Endodermal cell (in vitro differentiated cells): ENCODE results near the gene ACSF2. TPM values are rescaled to one million over a fixed set of nuclear protein-coding genes. Genes with fewer than 3 reads are reported as not detected.
A peak's percentile ranks its signal among the peaks of the same experiment; 100 is the strongest.

Experiments used
- DNase-seq: peaks from one replicate; pipeline ENCODE4 v3.0.0-alpha.2; 2017
- H3K27ac ChIP-seq: 2 replicates; pipeline ENCODE4 v1.5.1; 2013; ENCODE audit warnings: mild to moderate bottlenecking, low read depth, low read length, moderate library complexity
- H3K27me3 ChIP-seq: 2 replicates; pipeline ENCODE4 v1.6.1; 2013; ENCODE audit warnings: mild to moderate bottlenecking, low read length, moderate library complexity; ENCODE audit not compliant: insufficient read depth, control insufficient read depth, poor library complexity, severe bottlenecking
- H3K36me3 ChIP-seq: 2 replicates; pipeline ENCODE4 v1.7.0; 2013; ENCODE audit warnings: mild to moderate bottlenecking, low read length, moderate library complexity; ENCODE audit not compliant: control insufficient read depth, insufficient read depth
- H3K4me1 ChIP-seq: one replicate; pipeline ENCODE4 v1.7.0; 2013; ENCODE audit warnings: low read length; ENCODE audit not compliant: control insufficient read depth, insufficient read depth
- H3K4me3 ChIP-seq: 2 replicates; pipeline ENCODE4 v1.5.1; 2013; ENCODE audit warnings: mild to moderate bottlenecking, low read length, moderate library complexity
- H3K9ac ChIP-seq: 2 replicates; pipeline ENCODE4 v1.6.1; 2013; ENCODE audit warnings: mild to moderate bottlenecking, low read length, moderate library complexity; ENCODE audit not compliant: poor library complexity, severe bottlenecking; ENCODE audit errors: extremely low read depth
- H3K9me3 ChIP-seq: 2 replicates; pipeline ENCODE4 v1.6.1; 2013; ENCODE audit warnings: mild to moderate bottlenecking, low read length, moderate library complexity; ENCODE audit not compliant: control insufficient read depth
- H3K27ac Mint-ChIP-seq: 2 replicates; pipeline ENCODE4 v1.8.0; 2020; ENCODE audit warnings: mixed read lengths
- H3K27me3 Mint-ChIP-seq: 2 replicates; pipeline ENCODE4 v1.8.0; 2021; ENCODE audit warnings: mild to moderate bottlenecking, mixed read lengths; ENCODE audit not compliant: insufficient read depth
- H3K36me3 Mint-ChIP-seq: 2 replicates; pipeline ENCODE4 v1.8.0; 2020; ENCODE audit warnings: low read depth, mixed read lengths
- H3K4me1 Mint-ChIP-seq: 2 replicates; pipeline ENCODE4 v1.8.0; 2020; ENCODE audit warnings: mixed read lengths
- H3K4me3 Mint-ChIP-seq: 2 replicates; pipeline ENCODE4 v1.8.0; 2020; ENCODE audit warnings: mild to moderate bottlenecking, moderate library complexity, mixed read lengths
- H3K9me3 Mint-ChIP-seq: 2 replicates; pipeline ENCODE4 v1.8.0; 2020; ENCODE audit warnings: mild to moderate bottlenecking, mixed read lengths
- WGBS, 2 experiments: methylation state at CpG; one replicate each; pipeline versions ENCODE4 v1.1.5 to v1.1.7; 2013; ENCODE audit warnings: missing lambda C conversion rate in 2 of 2, mixed read lengths in 1 of 2; ENCODE audit not compliant: insufficient coverage in 1 of 2, insufficient read length in 1 of 2; 5-methylcytosine and 5-hydroxymethylcytosine counted together
- total RNA-seq, 2 donors: library from RNA; stranded (reverse); fragmentation: NEBNext Ultra II Directional in 1 of 2; extraction: Animal tissue kit (Norgen Biotek cat#: 25700) in 1 of 2; gene quantifications; 2 replicates in 1 of 2; 3 replicates in 1 of 2; pipeline ENCODE4 v1.2.1, GENCODE V29; 2021
- TF ChIP-seq, protein P1 (sequence below): fragments of 200-600 bp; sonication (generic); conservative IDR thresholded peaks from 2 replicates; pipeline ENCODE4 v1.5.0; 2021; ENCODE audit warnings: antibody characterized with exemption, mild to moderate bottlenecking

ACSF2 gene
- total RNA-seq, 2 donors from 2014 or later, result 61.7 to 76.5 TPM

DNA sequence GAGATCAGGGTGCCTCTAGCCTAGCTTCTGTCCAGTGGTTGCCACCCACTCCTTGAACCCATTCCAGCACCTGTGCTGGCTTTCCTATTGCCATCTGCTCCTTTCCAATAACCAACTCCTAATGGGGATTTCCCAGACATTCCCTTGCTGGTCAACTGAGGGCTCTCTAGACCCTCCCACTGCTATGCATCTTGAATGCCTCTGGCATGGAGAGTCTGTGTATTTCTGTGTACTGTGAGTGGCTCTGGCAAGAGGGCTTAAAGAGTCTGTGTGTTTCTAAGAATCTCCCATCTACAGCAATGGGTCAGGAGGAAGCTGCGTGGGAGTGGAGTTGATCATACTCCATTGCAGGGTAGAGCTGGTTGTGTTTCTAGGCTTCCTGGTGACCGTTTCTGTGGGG is 95.5 kb downstream of the ACSF2 start:
- no peaks in the 10 kb centered on the region for H3K4me1 ChIP-seq
- H3K4me3 ChIP-seq, result no peak overlapping the region
- H3K4me3 Mint-ChIP-seq, result no peak overlapping the region
- H3K36me3 Mint-ChIP-seq, result no peaks in the 10 kb centered on the region
- no peak overlapping the region for H3K27ac ChIP-seq
- no peaks in the 10 kb centered on the region for H3K36me3 ChIP-seq
- peaks cover 5% of the 10 kb centered on the region for H3K27me3 Mint-ChIP-seq
- DNase-seq, result no peak
- 88 to 91% methylated on average over 1 to 2 of the region's 2 CpGs for WGBS, 2 experiments
- H3K9me3 Mint-ChIP-seq, result no peaks in the 10 kb centered on the region
- TF ChIP-seq, protein P1, sequence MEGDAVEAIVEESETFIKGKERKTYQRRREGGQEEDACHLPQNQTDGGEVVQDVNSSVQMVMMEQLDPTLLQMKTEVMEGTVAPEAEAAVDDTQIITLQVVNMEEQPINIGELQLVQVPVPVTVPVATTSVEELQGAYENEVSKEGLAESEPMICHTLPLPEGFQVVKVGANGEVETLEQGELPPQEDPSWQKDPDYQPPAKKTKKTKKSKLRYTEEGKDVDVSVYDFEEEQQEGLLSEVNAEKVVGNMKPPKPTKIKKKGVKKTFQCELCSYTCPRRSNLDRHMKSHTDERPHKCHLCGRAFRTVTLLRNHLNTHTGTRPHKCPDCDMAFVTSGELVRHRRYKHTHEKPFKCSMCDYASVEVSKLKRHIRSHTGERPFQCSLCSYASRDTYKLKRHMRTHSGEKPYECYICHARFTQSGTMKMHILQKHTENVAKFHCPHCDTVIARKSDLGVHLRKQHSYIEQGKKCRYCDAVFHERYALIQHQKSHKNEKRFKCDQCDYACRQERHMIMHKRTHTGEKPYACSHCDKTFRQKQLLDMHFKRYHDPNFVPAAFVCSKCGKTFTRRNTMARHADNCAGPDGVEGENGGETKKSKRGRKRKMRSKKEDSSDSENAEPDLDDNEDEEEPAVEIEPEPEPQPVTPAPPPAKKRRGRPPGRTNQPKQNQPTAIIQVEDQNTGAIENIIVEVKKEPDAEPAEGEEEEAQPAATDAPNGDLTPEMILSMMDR, result no peak
- no peak overlapping the region for H3K9ac ChIP-seq
- no peaks in the 10 kb centered on the region for H3K9me3 ChIP-seq
- peaks cover 6% of the 10 kb centered on the region for H3K4me1 Mint-ChIP-seq
- H3K27ac Mint-ChIP-seq, result no peak overlapping the region
- H3K27me3 ChIP-seq, result no peaks in the 10 kb centered on the region

DNA sequence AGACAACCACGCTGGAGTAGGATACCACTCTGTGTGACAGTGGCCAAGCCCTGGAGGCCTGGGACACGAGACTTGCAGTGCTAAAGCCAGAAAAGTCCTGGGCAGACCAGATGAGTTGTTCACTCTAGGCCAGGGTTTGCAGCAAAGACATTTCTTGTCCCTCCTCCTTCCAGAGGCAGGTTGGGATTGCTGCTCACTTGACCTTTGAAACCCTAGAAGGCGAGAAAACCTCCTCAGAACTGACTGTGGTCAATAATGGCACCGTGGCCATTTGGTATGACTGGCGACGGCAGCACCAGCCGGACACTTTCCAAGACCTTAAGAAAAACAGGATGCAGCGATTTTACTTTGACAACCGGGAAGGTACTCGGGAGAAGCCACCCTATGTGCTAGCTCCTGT is 96.7 kb downstream of the ACSF2 start:
- Histone ChIP-seq H3K27me3 (no peaks in the 10 kb centered on the region), H3K36me3 (no peaks in the 10 kb centered on the region), H3K9ac (no peak overlapping the region), H3K9me3 (no peaks in the 10 kb centered on the region), H3K4me3 (no peak overlapping the region), H3K27ac (no peak overlapping the region), H3K4me1 (no peaks in the 10 kb centered on the region)
- Mint-ChIP-seq H3K36me3 (no peaks in the 10 kb centered on the region), H3K27me3 (peaks cover 2% of the 10 kb centered on the region), H3K9me3 (no peaks in the 10 kb centered on the region), H3K27ac (peak overlapping the region; percentile 74), H3K4me1 (peaks cover 6% of the 10 kb centered on the region), H3K4me3 (no peak overlapping the region)
- DNase-seq, result no peak
- TF ChIP-seq, protein P1, result no peak
- whole genome bisulfite sequencing, 2 experiments, result 93 to 96% methylated on average over 10 of the region's 10 CpGs

DNA sequence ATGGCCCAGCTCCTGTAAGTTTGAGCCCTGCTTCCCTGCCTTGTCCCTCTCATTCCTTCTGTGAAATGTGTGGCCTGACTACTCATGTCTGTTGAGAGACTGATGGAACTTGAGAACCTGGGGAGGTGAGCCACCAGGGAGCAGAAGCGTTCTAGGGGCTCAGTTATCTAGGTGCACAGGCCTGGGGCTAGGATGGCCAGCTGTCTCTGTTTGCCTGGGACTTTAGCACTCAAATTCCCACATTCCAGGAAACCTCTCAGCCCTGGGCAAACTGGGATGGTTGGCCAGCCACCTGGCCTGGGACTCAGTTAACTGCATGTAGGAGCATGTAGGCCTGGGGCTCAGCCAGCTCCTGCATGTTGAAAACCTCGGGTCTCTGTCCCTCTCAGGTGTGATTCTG is 97.2 kb downstream of the ACSF2 start:
- TF ChIP-seq, protein P1, result no peak
- no peaks in the 10 kb centered on the region for H3K36me3 ChIP-seq
- Mint-ChIP-seq H3K9me3 (no peaks in the 10 kb centered on the region), H3K27me3 (peaks cover 2% of the 10 kb centered on the region), H3K4me3 (no peak overlapping the region), H3K27ac (no peak overlapping the region), H3K36me3 (no peaks in the 10 kb centered on the region), H3K4me1 (peaks cover 6% of the 10 kb centered on the region)
- DNase-seq, result no peak
- no peaks in the 10 kb centered on the region for H3K9me3 ChIP-seq
- H3K9ac ChIP-seq, result no peak overlapping the region
- WGBS, 2 experiments, result 90% methylated on average over 2 of the region's 2 CpGs; no CpG with 5 or more reads in 1 of the 2 experiments
- H3K4me1 ChIP-seq, result no peaks in the 10 kb centered on the region
- no peak overlapping the region for H3K27ac ChIP-seq
- no peaks in the 10 kb centered on the region for H3K27me3 ChIP-seq
- H3K4me3 ChIP-seq, result no peak overlapping the region

Other genes with a start within 250 kb of the ACSF2 start
- gene COL1A1, start 224.6 kb upstream of the ACSF2 start, total RNA-seq, result 10 to 100 TPM; 62.2 to 85.6 TPM
- 10 to 100 TPM; 34.3 to 35.8 TPM for gene TMEM92, start 151.8 kb upstream of the ACSF2 start, total RNA-seq
- 10 to 100 TPM; 54.1 to 65.9 TPM for gene XYLT2, start 80.1 kb upstream of the ACSF2 start, total RNA-seq
- 10 to 100 TPM; 70.9 to 76.7 TPM for gene MRPL27, start 53.0 kb upstream of the ACSF2 start, total RNA-seq
- 10 to 100 TPM; 14.1 to 26.8 TPM for gene EME1, start 53.0 kb upstream of the ACSF2 start, total RNA-seq
- 10 to 100 TPM; 87.9 to 98.2 TPM for gene LRRC59, start 28.7 kb upstream of the ACSF2 start, total RNA-seq
- gene CHAD, start 42.7 kb downstream of the ACSF2 start, total RNA-seq, result under 1 TPM in 1 of 2 donors, not detected in 1; 0.15 TPM
- 10 to 100 TPM; 26.6 to 35.8 TPM for gene RSAD1, start 52.6 kb downstream of the ACSF2 start, total RNA-seq
- gene MYCBPAP, start 82.2 kb downstream of the ACSF2 start, total RNA-seq, result 1 to 10 TPM; 3.5 to 7.1 TPM
- under 1 TPM in 1 of 2 donors, not detected in 1; 0.66 TPM for gene EPN3, start 106.5 kb downstream of the ACSF2 start, total RNA-seq
- gene SPATA20, start 121.0 kb downstream of the ACSF2 start, total RNA-seq, result 10 to 100 TPM; 40.4 to 40.5 TPM
- gene CACNA1G, start 134.5 kb downstream of the ACSF2 start, total RNA-seq, result 1 to 10 TPM in 1 of 2 donors, under 1 TPM in 1; 0.84 to 1.1 TPM
- gene ABCC3, start 208.7 kb downstream of the ACSF2 start, total RNA-seq, result under 1 TPM; 0.22 to 0.91 TPM